B cell (primary cell): Measurements from ENCODE around the gene NTM.

Experiments
- CTCF ChIP-seq: fragments of 200-600 bp; IDR thresholded peaks from one replicate; pipeline ENCODE4 v1.8.0; 2022; ENCODE audit warnings: antibody characterized with exemption, mild to moderate bottlenecking
- EZH2 ChIP-seq: IDR thresholded peaks from 2 replicates; pipeline ENCODE4 v1.6.1; 2012; ENCODE audit warnings: borderline replicate concordance, low read depth, mild to moderate bottlenecking, moderate library complexity, low read length; ENCODE audit not compliant: insufficient read depth, poor library complexity, severe bottlenecking

GRCh38 chr11:131796541-131796940 lies 426.1 kb downstream of the NTM start:
- no peak for TF ChIP-seq CTCF
- TF ChIP-seq EZH2 = no peak
